Hindlimb muscle (tissue), 1 donor: ENCODE measurements around the gene VPS8. TPM values are rescaled to one million over a fixed set of nuclear protein-coding genes. Genes with fewer than 3 reads are reported as not detected.
"Not testable (repeated sequence)": the region's sequence is repeated elsewhere in the genome, so short reads cannot be mapped to it uniquely, and the experiment has no call there.

ENCODE experiments used
- DNase-seq: peaks from one replicate; pipeline ENCODE4 v3.0.0-alpha.2; 2013
- polyA plus RNA-seq: library from polyadenylated mRNA; unstranded; fragments of 120-200 nt; gene quantifications from one replicate; pipeline ENCODE4 v1.2.1, GENCODE V29; 2013; ENCODE audit not compliant: insufficient read length

VPS8 gene
- polyA plus RNA-seq, 1 donor = 86.4 TPM

GRCh38 chr3:184872200-184872599, 60.2 kb downstream of the VPS8 start:
- no peak for DNase-seq

- no peak for DNase-seq
Measured at GRCh38 chr3:184873141-184873540, 61.2 kb downstream of the VPS8 start.

GRCh38 chr3:184874709-184875644, 63.0 kb downstream of the VPS8 start:
- DNase-seq = peak; percentile 18

- DNase-seq = no peak
Measured at GRCh38 chr3:184880276-184881019, 68.5 kb downstream of the VPS8 start.

GRCh38 chr3:184884359-184885017, 72.5 kb downstream of the VPS8 start:
- DNase-seq = no peak

GRCh38 chr3:184885112-184885511, 73.1 kb downstream of the VPS8 start:
- no peak for DNase-seq

- DNase-seq = no peak
Measured at GRCh38 chr3:184887574-184887973, 75.6 kb downstream of the VPS8 start.

- no peak for DNase-seq
Measured at GRCh38 chr3:184889312-184889904, 77.4 kb downstream of the VPS8 start.

- no peak for DNase-seq
Measured at GRCh38 chr3:184894051-184894450, 82.1 kb downstream of the VPS8 start.

- no peak for DNase-seq
Measured at GRCh38 chr3:184895350-184895749, 83.4 kb downstream of the VPS8 start.

- no peak for DNase-seq
Measured at GRCh38 chr3:184896336-184896735, 84.4 kb downstream of the VPS8 start.

GRCh38 chr3:184899953-184900595, 88.1 kb downstream of the VPS8 start:
- no peak for DNase-seq

- DNase-seq = not testable (repeated sequence)
Measured at GRCh38 chr3:184907031-184907430, 95.1 kb downstream of the VPS8 start.

GRCh38 chr3:184907681-184908649, 96.0 kb downstream of the VPS8 start:
- no peak for DNase-seq

GRCh38 chr3:184908859-184909258, 96.9 kb downstream of the VPS8 start:
- DNase-seq = no peak

GRCh38 chr3:184910664-184911063, 98.7 kb downstream of the VPS8 start:
- no peak for DNase-seq

- no peak for DNase-seq
Measured at GRCh38 chr3:184911570-184911969, 99.6 kb downstream of the VPS8 start.

- no peak for DNase-seq
Measured at GRCh38 chr3:184912163-184912562, 100.2 kb downstream of the VPS8 start.

GRCh38 chr3:184914628-184915027, 102.7 kb downstream of the VPS8 start:
- DNase-seq = no peak

- DNase-seq = no peak
Measured at GRCh38 chr3:184918750-184919149, 106.8 kb downstream of the VPS8 start.

GRCh38 chr3:184919651-184920050, 107.7 kb downstream of the VPS8 start:
- no peak for DNase-seq
